Mesenteric fat pad (tissue), 1 donor: ENCODE data around the gene MGRN1. TPM values are rescaled to one million over a fixed set of nuclear protein-coding genes. Genes with fewer than 3 reads are reported as not detected.

Source experiments
- DNase-seq: peaks from one replicate; pipeline ENCODE4 v3.0.0-alpha.2; 2020; ENCODE audit warnings: low spot score
- total RNA-seq: library from RNA; stranded (reverse); fragmentation: NEBNext Ultra II Directional; extraction: Animal tissue kit (Norgen Biotek cat#: 25700); gene quantifications from one replicate; pipeline ENCODE4 v1.2.1, GENCODE V29; 2021
- donor health status: DM: yes; HTN: yes; CAD: no.

MGRN1 gene
- total RNA-seq, 1 donor from 2014 or later, result 74.1 TPM

- no peak for DNase-seq
Observed at GRCh38 chr16:4685776-4686496, 61.3 kb downstream of the MGRN1 start.

GRCh38 chr16:4686497-4687210 is 62.0 kb downstream of the MGRN1 start:
- DNase-seq, result no peak

- DNase-seq, result no peak
Observed at GRCh38 chr16:4687416-4687815, 62.8 kb downstream of the MGRN1 start.

GRCh38 chr16:4687946-4688673 is 63.5 kb downstream of the MGRN1 start:
- no peak for DNase-seq

GRCh38 chr16:4688674-4689045 is 64.0 kb downstream of the MGRN1 start:
- DNase-seq, result no peak

- DNase-seq, result no peak
Observed at GRCh38 chr16:4689091-4689671, 64.6 kb downstream of the MGRN1 start.

- no peak for DNase-seq
Observed at GRCh38 chr16:4689864-4690704, 65.5 kb downstream of the MGRN1 start.

GRCh38 chr16:4690946-4691665 is 66.5 kb downstream of the MGRN1 start:
- no peak for DNase-seq

GRCh38 chr16:4691666-4692412 is 67.2 kb downstream of the MGRN1 start:
- no peak for DNase-seq

- no peak for DNase-seq
Observed at GRCh38 chr16:4692460-4693295, 68.1 kb downstream of the MGRN1 start.

- peak; percentile 99 for DNase-seq
Observed at GRCh38 chr16:4693296-4693955, 68.8 kb downstream of the MGRN1 start, which contains the start of gene NUDT16L1. NUDT16L1 (plus strand) TSS chr16:4693562; CDS start chr16:4693727, 165 bp downstream.

- no peak for DNase-seq
Observed at GRCh38 chr16:4693956-4694641, 69.5 kb downstream of the MGRN1 start.

GRCh38 chr16:4694642-4695451 is 70.2 kb downstream of the MGRN1 start:
- no peak for DNase-seq

GRCh38 chr16:4695473-4696171 is 71.0 kb downstream of the MGRN1 start:
- no peak for DNase-seq

- DNase-seq, result no peak
Observed at GRCh38 chr16:4696172-4696904, 71.7 kb downstream of the MGRN1 start.
